HepG2 (cell line): Measurements from ENCODE around the gene NEDD4. TPM values are rescaled to one million over a fixed set of nuclear protein-coding genes. Genes with fewer than 3 reads are reported as not detected.
"Not testable (repeated sequence)": the region's sequence is repeated elsewhere in the genome, so short reads cannot be mapped to it uniquely, and the experiment has no call there.

Experiments used
- ATAC-seq: fragments of 200-7000 bp; cut with Tn5 transposase; 3 replicates; pipeline ENCODE4 v1.9.1; 2020; ENCODE audit warnings: mild to moderate bottlenecking, moderate library complexity
- BruUV-seq: library from RNA; stranded (reverse); fragments of 400-500 nt; replicated peaks from 2 replicates; lab custom pipeline; 2021; lab: Mats Ljungman, UMichigan
- CTCF ChIA-PET: fragments of 300-600 bp; formaldehyde crosslinking; extraction: SDS; loops from one replicate; lab custom pipeline; 2021; ENCODE audit warnings: low total read pairs, inconsistent platforms, low intra/inter-chr PET ratio; lab: Yijun Ruan, JAX
- POLR2A ChIA-PET: fragments of 350-600 bp; sonication (Branson Sonifier 250); formaldehyde crosslinking; loops from one replicate; lab custom pipeline; 2020; ENCODE audit warnings: antibody characterized with exemption, inconsistent platforms; lab: Yijun Ruan, JAX
- DNase-seq: peaks from one replicate; pipeline ENCODE4 v3.0.0-alpha.2; 2015; ENCODE audit warnings: low spot score
- FAIRE-seq: peaks from 3 replicates; lab custom pipeline; 2011; peaks lifted over from hg19 to GRCh38; lab: Jason Lieb, UNC
- H2AFZ ChIP-seq: one replicate; pipeline ENCODE4 v1.6.1; 2011; ENCODE audit warnings: low read length, inconsistent platforms
- H3K27ac ChIP-seq: fragments of 300-600 bp; 3 replicates; pipeline ENCODE4 v1.8.0; 2011; ENCODE audit warnings: mixed run types, mild to moderate bottlenecking, mixed read lengths, low read length, inconsistent platforms; ENCODE audit not compliant: insufficient read depth; ENCODE audit errors: extremely low read length
- H3K27me3 ChIP-seq, 2 experiments: fragments of 200-600 bp in 1 of 2; 2 replicates in 1 of 2; 3 replicates in 1 of 2; pipeline versions ENCODE4 v1.6.0 to v1.8.0; 2011; ENCODE audit warnings: low read length in 2 of 2, mild to moderate bottlenecking in 2 of 2, moderate library complexity in 2 of 2, inconsistent platforms in 1 of 2; ENCODE audit not compliant: insufficient read depth in 2 of 2, control insufficient read depth in 1 of 2
- H3K36me3 ChIP-seq, 2 experiments: fragments of 200-600 bp in 1 of 2; replicated peaks in 1 of 2; 2 replicates in 1 of 2; 3 replicates in 1 of 2; pipeline versions ENCODE4 v1.5.1 to v1.8.0; 2011; ENCODE audit warnings: low read length in 2 of 2, inconsistent platforms in 1 of 2; ENCODE audit not compliant: insufficient read depth in 2 of 2, control insufficient read depth in 1 of 2
- H3K4me1 ChIP-seq: 2 replicates; pipeline ENCODE4 v1.5.1; 2012; ENCODE audit warnings: low read length, inconsistent platforms; ENCODE audit not compliant: insufficient read depth
- H3K4me2 ChIP-seq: 2 replicates; pipeline ENCODE4 v1.6.0; 2011; ENCODE audit warnings: low read depth, low read length, inconsistent platforms
- H3K4me3 ChIP-seq, 3 experiments: fragments of 200-600 bp in 1 of 3; sonication (generic), shearing (Covaris generic) in 1 of 3; replicated peaks in 1 of 3; 2 replicates each; pipeline ENCODE4 v1.5.1; 2011 to 2016; ENCODE audit warnings: low read length in 3 of 3, inconsistent platforms in 2 of 3, low read depth in 2 of 3, mild to moderate bottlenecking in 2 of 3, control low read depth in 1 of 3, mixed read lengths in 1 of 3; ENCODE audit not compliant: insufficient read depth in 1 of 3
- H3K79me2 ChIP-seq: one replicate; pipeline ENCODE4 v1.6.1; 2011; ENCODE audit warnings: low read length, inconsistent platforms; ENCODE audit not compliant: insufficient read depth
- H3K9ac ChIP-seq: 2 replicates; pipeline ENCODE4 v1.6.0; 2011; ENCODE audit warnings: mild to moderate bottlenecking, low read depth, low read length, inconsistent platforms; ENCODE audit not compliant: insufficient read depth
- H3K9me3 ChIP-seq: 2 replicates; pipeline ENCODE4 v1.5.1; 2012; ENCODE audit warnings: mild to moderate bottlenecking, low read length
- H4K20me1 ChIP-seq: 2 replicates; pipeline ENCODE4 v1.6.0; 2011; ENCODE audit warnings: inconsistent platforms, mild to moderate bottlenecking, low read length, moderate library complexity; ENCODE audit not compliant: insufficient read depth
- FOSL2 ChIP-seq: sonication (generic); formaldehyde crosslinking; IDR thresholded peaks from 2 replicates; pipeline ENCODE4 v1.4.0; 2020; ENCODE audit warnings: missing genetic modification reagents
- NCOA5 ChIP-seq: sonication (generic); formaldehyde crosslinking; IDR thresholded peaks from 2 replicates; pipeline ENCODE4 v1.4.0; 2020; ENCODE audit warnings: missing genetic modification reagents
- RELA ChIP-seq: sonication (generic); formaldehyde crosslinking; IDR thresholded peaks from 2 replicates; pipeline ENCODE4 v1.4.0; 2020; ENCODE audit warnings: missing genetic modification reagents
- SP5 ChIP-seq: IDR thresholded peaks from 2 replicates; pipeline ENCODE4 v1.6.1; 2016; ENCODE audit warnings: low read depth, borderline replicate concordance
- SRSF9 ChIP-seq: fragments of 200-400 bp; formaldehyde crosslinking; IDR thresholded peaks from 2 replicates; pipeline ENCODE4 v1.6.1; 2018; ENCODE audit warnings: borderline replicate concordance, mild to moderate bottlenecking, low read depth, low read length; ENCODE audit not compliant: insufficient read depth, poor library complexity, severe bottlenecking
- ZNF24 ChIP-seq: fragments of 450-650 bp; IDR thresholded peaks from 2 replicates; pipeline ENCODE4 v1.6.1; 2017; ENCODE audit warnings: antibody characterized with exemption, mild to moderate bottlenecking
- WGBS: methylation state at CpG from one replicate; pipeline ENCODE4 v1.1.6; 2017; ENCODE audit warnings: low lambda C conversion rate; 5-methylcytosine and 5-hydroxymethylcytosine counted together
- in situ Hi-C: cut with HindIII; loops from 2 replicates; pipeline ENCODE4 v1.10.0; 2017; ENCODE audit warnings: low pct_unique_long_range_greater_than_20kb; ENCODE audit not compliant: extremely low pct_ligation_motif_present
- intact Hi-C: fragments of 100-400 bp; cut with micrococcal nuclease; formaldehyde crosslinking; loops from one replicate; pipeline ENCODE4 v1.10.0; 2022; ENCODE audit not compliant: unreplicated experiment
- polyA plus RNA-seq, 8 experiments: library from polyadenylated mRNA; depleted of rRNA in 3 of 8; stranded (reverse) in 7 of 8; unstranded in 1 of 8; fragments of >200 nt; fragmentation: Illumina TruSeq in 4 of 8; extraction: Trizol in 4 of 8; gene quantifications; 2 replicates each; pipeline versions ENCODE4 v1.2.1 to v1.2.3, GENCODE V29; 2011 to 2016; ENCODE audit warnings: low read depth in 4 of 8, missing spikeins in 1 of 8, mixed read lengths in 1 of 8; ENCODE audit not compliant: insufficient read depth in 1 of 8
- total RNA-seq, 5 experiments: library from RNA; depleted of rRNA; stranded (reverse); fragments of >200 nt; fragmentation: Illumina TruSeq; extraction: Trizol; gene quantifications; 2 replicates each; pipeline ENCODE4 v1.2.3, GENCODE V29; 2016; ENCODE audit warnings: low read depth in 1 of 5
- TF ChIP-seq, protein P1 (sequence below): sonication (generic); formaldehyde crosslinking; IDR thresholded peaks from 2 replicates; pipeline ENCODE4 v1.5.1; 2020; ENCODE audit warnings: mild to moderate bottlenecking, missing genetic modification reagents, borderline replicate concordance
- TF ChIP-seq, protein P2 (sequence below): sonication (generic); formaldehyde crosslinking; IDR thresholded peaks from 2 replicates; pipeline ENCODE4 v1.4.0; 2020; ENCODE audit warnings: mild to moderate bottlenecking, missing genetic modification reagents

NEDD4 gene
- total and polyA plus RNA-seq, 2 of the 13 experiments (the other 11 are each of a cell fraction or from before 2014, with no cell fraction given) = 10.4 to 13.0 TPM

DNA sequence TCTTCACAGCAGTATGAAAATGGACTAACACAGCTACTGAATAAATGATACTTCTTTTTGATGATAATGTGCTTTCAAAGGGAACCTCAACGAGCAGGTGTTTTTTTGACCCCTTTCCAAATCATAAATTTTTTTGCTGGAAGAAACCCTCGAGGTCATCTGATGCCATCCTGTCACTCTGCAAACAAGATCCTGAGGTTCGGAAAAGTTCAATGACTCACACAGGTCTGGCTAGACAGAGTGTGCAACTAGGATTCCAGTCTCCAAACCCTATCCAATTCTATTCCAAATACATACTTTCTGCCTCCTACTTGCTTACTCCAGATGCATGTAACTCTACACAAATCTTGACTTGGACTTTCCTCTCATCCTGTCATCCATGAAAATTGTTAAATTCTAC is 124.7 kb downstream of the NEDD4 start:
- intact Hi-C loops (no loop called here), in situ Hi-C loops (no loop called here)
- Histone ChIP-seq H3K4me3 (no peak overlapping the region), H3K4me1 (0 out of 2 replicates have a peak, but pooled peaks cover 6% of the 10 kb centered on the region), H3K4me2 (no peak overlapping the region), H3K36me3 (no peaks in the 10 kb centered on the region; a peak in 1 of 5 replicates), H3K27ac (no peak overlapping the region), H3K27me3 (no peaks in the 10 kb centered on the region), H2AFZ (no peak overlapping the region), H4K20me1 (no peaks in the 10 kb centered on the region), H3K9ac (no peak overlapping the region), H3K79me2 (no peaks in the 10 kb centered on the region), H3K9me3 (no peaks in the 10 kb centered on the region)
- TF ChIP-seq, protein P1, sequence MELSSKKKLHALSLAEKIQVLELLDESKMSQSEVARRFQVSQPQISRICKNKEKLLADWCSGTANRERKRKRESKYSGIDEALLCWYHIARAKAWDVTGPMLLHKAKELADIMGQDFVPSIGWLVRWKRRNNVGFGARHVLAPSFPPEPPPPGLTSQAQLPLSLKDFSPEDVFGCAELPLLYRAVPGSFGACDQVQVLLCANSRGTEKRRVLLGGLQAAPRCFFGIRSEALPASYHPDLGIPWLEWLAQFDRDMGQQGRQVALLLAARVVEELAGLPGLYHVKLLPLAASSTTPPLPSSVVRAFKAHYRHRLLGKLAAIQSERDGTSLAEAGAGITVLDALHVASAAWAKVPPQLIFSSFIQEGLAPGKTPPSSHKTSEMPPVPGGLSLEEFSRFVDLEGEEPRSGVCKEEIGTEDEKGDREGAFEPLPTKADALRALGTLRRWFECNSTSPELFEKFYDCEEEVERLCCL (CRISPR knock-in tag) = no peak
- no peak for TF ChIP-seq ZNF24
- TF ChIP-seq SRSF9 = no peak
- TF ChIP-seq FOSL2 (CRISPR knock-in tag) = peak; percentile 49
- no peak for TF ChIP-seq NCOA5 (CRISPR knock-in tag)
- TF ChIP-seq SP5 (CRISPR knock-in tag) = no peak
- TF ChIP-seq RELA = no peak
- TF ChIP-seq, protein P2, sequence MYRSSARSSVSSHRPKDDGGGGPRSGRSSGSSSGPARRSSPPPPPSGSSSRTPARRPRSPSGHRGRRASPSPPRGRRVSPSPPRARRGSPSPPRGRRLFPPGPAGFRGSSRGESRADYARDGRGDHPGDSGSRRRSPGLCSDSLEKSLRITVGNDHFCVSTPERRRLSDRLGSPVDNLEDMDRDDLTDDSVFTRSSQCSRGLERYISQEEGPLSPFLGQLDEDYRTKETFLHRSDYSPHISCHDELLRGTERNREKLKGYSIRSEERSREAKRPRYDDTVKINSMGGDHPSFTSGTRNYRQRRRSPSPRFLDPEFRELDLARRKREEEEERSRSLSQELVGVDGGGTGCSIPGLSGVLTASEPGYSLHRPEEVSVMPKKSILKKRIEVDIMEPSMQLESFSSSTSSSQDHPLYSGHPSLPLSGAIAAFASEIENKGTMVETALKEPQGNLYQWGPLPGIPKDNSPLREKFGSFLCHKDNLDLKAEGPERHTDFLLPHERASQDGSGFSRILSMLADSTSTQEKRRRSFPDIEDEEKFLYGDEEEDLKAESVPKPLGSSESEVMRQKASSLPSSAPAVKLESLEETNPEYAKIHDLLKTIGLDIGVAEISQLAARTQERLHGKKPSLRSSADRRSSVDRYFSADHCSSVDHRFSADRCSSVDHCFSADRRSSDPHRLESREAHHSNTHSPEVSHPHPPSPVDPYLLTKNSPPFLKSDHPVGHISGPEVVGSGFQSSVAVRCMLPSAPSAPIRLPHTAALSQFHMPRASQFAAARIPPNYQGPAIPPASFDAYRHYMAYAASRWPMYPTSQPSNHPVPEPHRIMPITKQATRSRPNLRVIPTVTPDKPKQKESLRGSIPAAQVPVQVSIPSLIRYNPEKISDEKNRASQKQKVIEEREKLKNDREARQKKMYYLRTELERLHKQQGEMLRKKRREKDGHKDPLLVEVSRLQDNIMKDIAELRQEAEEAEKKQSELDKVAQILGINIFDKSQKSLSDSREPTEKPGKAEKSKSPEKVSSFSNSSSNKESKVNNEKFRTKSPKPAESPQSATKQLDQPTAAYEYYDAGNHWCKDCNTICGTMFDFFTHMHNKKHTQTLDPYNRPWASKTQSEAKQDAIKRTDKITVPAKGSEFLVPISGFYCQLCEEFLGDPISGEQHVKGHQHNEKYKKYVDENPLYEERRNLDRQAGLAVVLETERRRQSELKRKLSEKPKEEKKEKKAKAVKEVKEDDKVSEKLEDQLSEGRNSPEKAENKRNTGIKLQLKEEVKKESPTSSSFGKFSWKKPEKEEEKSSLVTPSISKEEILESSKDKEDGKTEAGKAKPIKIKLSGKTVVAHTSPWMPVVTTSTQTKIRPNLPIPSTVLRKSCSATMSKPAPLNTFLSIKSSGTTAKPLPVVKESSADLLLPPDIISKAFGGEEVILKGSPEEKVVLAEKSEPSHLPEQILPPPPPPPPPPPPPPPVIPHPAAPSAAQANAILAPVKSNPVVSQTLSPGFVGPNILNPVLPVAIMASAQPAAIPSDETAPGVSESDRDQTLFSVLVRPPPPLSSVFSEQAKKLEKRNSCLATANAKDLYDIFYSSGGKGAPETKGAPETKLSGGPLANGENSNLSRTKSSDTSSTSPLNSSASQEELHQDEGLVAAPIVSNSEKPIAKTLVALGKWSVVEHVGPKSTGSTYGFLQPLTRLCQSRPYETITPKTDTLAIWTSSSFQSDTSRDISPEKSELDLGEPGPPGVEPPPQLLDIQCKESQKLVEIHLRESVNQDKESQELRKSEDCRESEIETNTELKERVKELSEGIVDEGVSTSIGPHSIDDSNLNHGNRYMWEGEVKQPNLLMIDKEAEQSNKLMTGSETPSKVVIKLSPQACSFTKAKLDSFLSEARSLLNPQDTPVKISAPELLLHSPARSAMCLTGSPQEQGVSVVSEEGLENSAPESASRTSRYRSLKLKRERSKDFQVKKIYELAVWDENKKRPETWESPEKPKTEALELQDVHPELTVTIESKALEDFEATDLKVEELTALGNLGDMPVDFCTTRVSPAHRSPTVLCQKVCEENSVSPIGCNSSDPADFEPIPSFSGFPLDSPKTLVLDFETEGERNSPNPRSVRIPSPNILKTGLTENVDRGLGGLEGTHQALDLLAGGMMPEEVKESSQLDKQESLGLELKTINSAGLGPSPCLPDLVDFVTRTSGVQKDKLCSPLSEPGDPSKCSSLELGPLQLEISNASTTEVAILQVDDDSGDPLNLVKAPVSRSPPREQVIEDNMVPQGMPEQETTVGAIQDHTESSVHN (CRISPR knock-in tag) = no peak
- WGBS = 55% methylated on average over 3 of the region's 3 CpGs
- BruUV-seq = no TSS peak
- POLR2A ChIA-PET = no interaction called here
- peak; percentile 37; the same call in 1 of the 3 replicates for ATAC-seq
- FAIRE-seq = no peak
- CTCF ChIA-PET = no interaction called here
- DNase-seq = peak; percentile 18

DNA sequence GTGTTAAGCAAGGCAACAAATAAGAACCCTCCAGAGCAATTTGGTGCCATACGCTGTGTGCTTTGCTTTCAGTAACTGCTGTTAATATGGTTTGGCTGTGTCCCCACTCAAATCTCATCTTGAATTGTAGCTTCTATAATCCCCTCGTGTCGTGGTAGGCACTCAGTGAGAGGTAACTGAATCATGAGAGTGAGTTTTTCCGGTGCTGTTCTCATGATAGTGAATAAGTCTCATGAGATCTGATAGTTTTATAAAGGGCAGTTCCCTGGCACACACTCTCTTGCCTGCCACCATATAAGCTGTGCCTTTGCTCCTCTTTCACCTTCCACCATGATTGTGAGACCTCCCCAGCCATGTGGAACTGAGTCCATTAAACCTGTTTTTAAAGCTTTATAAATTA is 125.1 kb downstream of the NEDD4 start:
- H3K4me3 ChIP-seq, CTCF ChIA-PET, FAIRE-seq, H3K27me3 ChIP-seq, H3K36me3 ChIP-seq, H3K4me1 ChIP-seq, H3K27ac ChIP-seq, H2AFZ ChIP-seq, H3K9me3 ChIP-seq, POLR2A ChIA-PET, BruUV-seq, H3K4me2 ChIP-seq, H4K20me1 ChIP-seq, in situ Hi-C loops, ATAC-seq, H3K9ac ChIP-seq, DNase-seq, H3K79me2 ChIP-seq, intact Hi-C loops: not testable (repeated sequence)
- 96% methylated on average over 4 of the region's 4 CpGs for WGBS
